Spleen (tissue), 7 donors: ENCODE results near the gene RPTOR.

Source experiments
- CTCF ChIP-seq, 11 experiments: fragments of 200-600 bp in 7 of 11; fragments of 450-650 bp in 4 of 11; sonication (generic) in 4 of 11; IDR thresholded peaks in 8 of 11; conservative IDR thresholded peaks in 3 of 11; 1 replicate in 7 of 11; 2 replicates in 4 of 11; pipeline versions ENCODE4 v1.4.0 to v1.8.0; 2016 to 2021; ENCODE audit warnings: antibody characterized with exemption in 11 of 11, inconsistent platforms in 4 of 11, mild to moderate bottlenecking in 1 of 11
- POLR2A ChIP-seq, 3 donors: fragments of 450-650 bp; IDR thresholded peaks; one replicate each; pipeline ENCODE4 v1.5.1; 2017; ENCODE audit warnings: antibody characterized with exemption in 3 of 3, mild to moderate bottlenecking in 1 of 3
- POLR2AphosphoS5 ChIP-seq, 3 donors: sonication (generic); formaldehyde crosslinking; IDR thresholded peaks; one replicate each; pipeline ENCODE4 v1.5.1; 2017; ENCODE audit warnings: antibody characterized with exemption in 3 of 3
- donor health status: DM: no; HTN: no; CAD: no; lungs with moderate emphysema.
- donor health status: DM: no; HTN: no; CAD: no.
- donor health status: DM: no; HTN: no; CAD: no.

- TF ChIP-seq CTCF (IDR thresholded peaks at IDR 0.05 in 8 of 11, conservative IDR thresholded peaks at IDR 0.05 in 3 of 11) = no peak
- TF ChIP-seq POLR2A (IDR thresholded peaks at IDR 0.05) = no peak
- TF ChIP-seq POLR2AphosphoS5 (IDR thresholded peaks at IDR 0.05) = no peak
Observed at GRCh38 chr17:80676096-80676466, 131.4 kb downstream of the RPTOR start.
